Activated T-helper 1 cell treated with anti-CD3 and anti-CD28 coated beads, Interleukin-12 subunit alpha, Interleukin-12 subunit beta, Interleukin-2, Interleukin-4 antibody, amounts not matched to agents 30 ng/mL and 10 ng/mL and 1 ng/mL, durations not matched to agents 14 hours and 24 hours and 36 hours (primary cell): ENCODE results near the gene NSA2. TPM values are rescaled to one million over a fixed set of nuclear protein-coding genes. Genes with fewer than 3 reads are reported as not detected.
"Not testable (repeated sequence)": the region's sequence is repeated elsewhere in the genome, so short reads cannot be mapped to it uniquely, and the experiment has no call there.

Experiments used
- DNase-seq: peaks from one replicate; pipeline ENCODE4 v3.0.0; 2021; ENCODE audit warnings: low spot score
- H3K27ac Mint-ChIP-seq: one replicate; pipeline ENCODE4 v1.8.0; 2021; ENCODE audit warnings: mild to moderate bottlenecking, mixed read lengths
- H3K27me3 Mint-ChIP-seq: one replicate; pipeline ENCODE4 v1.8.0; 2022; ENCODE audit warnings: mild to moderate bottlenecking, moderate library complexity, mixed read lengths; ENCODE audit not compliant: insufficient read depth
- H3K36me3 Mint-ChIP-seq: one replicate; pipeline ENCODE4 v1.8.0; 2021; ENCODE audit warnings: low read depth, mixed read lengths
- H3K4me1 Mint-ChIP-seq: one replicate; pipeline ENCODE4 v1.8.0; 2021; ENCODE audit warnings: low read depth, mixed read lengths
- H3K4me3 Mint-ChIP-seq: one replicate; pipeline ENCODE4 v1.8.0; 2021; ENCODE audit warnings: mild to moderate bottlenecking, moderate library complexity, mixed read lengths
- H3K9me3 Mint-ChIP-seq: one replicate; pipeline ENCODE4 v1.8.0; 2021; ENCODE audit warnings: mixed read lengths
- intact Hi-C: fragments of 100-400 bp; cut with micrococcal nuclease; formaldehyde crosslinking; loops from one replicate; pipeline ENCODE4 v1.15.1; 2024
- total RNA-seq: library from RNA; stranded (reverse); gene quantifications from 2 replicates; pipeline ENCODE4 v1.2.3, GENCODE V29; 2022

Gene NSA2
- total RNA-seq: 89.0 and 94.9 TPM in 2 replicates

- H3K27me3 Mint-ChIP-seq: no peaks in the 10 kb centered on the region
- DNase-seq: peak; percentile 91
- H3K4me3 Mint-ChIP-seq: peak within 1 kb of the TSS; percentile 98
- intact Hi-C loops: loop anchor here (1.0 to 10.0 kb wide), 16 partner anchors 82 to 1490 kb away; partner anchors contain the start of genes ANKRA2, BTF3, CERT1 and ENC1
- peak within 1 kb of the TSS; percentile 98 for H3K27ac Mint-ChIP-seq
- peaks cover 28% of the 10 kb centered on the region for H3K36me3 Mint-ChIP-seq
- peaks cover 17% of the 10 kb centered on the region for H3K4me1 Mint-ChIP-seq
- H3K9me3 Mint-ChIP-seq: no peaks in the 10 kb centered on the region
Observed at GRCh38 chr5:74766849-74767578, at the start of gene NSA2, which contains the start of gene GFM2. Gene NSA2 (plus strand): TSS chr5:74767249. CDS start chr5:74767361, 112 bp downstream. Gene GFM2 (minus strand): TSS chr5:74767117. CDS start chr5:74763742, 3,375 bp downstream.

- Mint-ChIP-seq H3K9me3 (no peaks in the 10 kb centered on the region), H3K36me3 (peaks cover 40% of the 10 kb centered on the region), H3K27me3 (no peaks in the 10 kb centered on the region), H3K4me1 (no peaks in the 10 kb centered on the region), H3K4me3 (no peak overlapping the region), H3K27ac (no peak overlapping the region)
- no peak for DNase-seq
- intact Hi-C loops: no loop called here
Observed at GRCh38 chr5:74717596-74717995, 49.5 kb upstream of the NSA2 start.

GRCh38 chr5:74722271-74722670 is 44.8 kb upstream of the NSA2 start:
- Mint-ChIP-seq H3K27me3 (no peaks in the 10 kb centered on the region), H3K4me1 (no peaks in the 10 kb centered on the region), H3K9me3 (no peaks in the 10 kb centered on the region), H3K36me3 (peaks cover 43% of the 10 kb centered on the region), H3K4me3 (no peak overlapping the region), H3K27ac (no peak overlapping the region)
- intact Hi-C loops: no loop called here
- DNase-seq: no peak

- Mint-ChIP-seq H3K4me3 (no peak overlapping the region), H3K27me3 (no peaks in the 10 kb centered on the region), H3K27ac (no peak overlapping the region), H3K4me1 (no peaks in the 10 kb centered on the region), H3K36me3 (peaks cover 36% of the 10 kb centered on the region), H3K9me3 (no peaks in the 10 kb centered on the region)
- intact Hi-C loops: no loop called here
- DNase-seq: no peak
Observed at GRCh38 chr5:74725331-74725730, 41.7 kb upstream of the NSA2 start.

GRCh38 chr5:74736759-74737158 is 30.3 kb upstream of the NSA2 start:
- Mint-ChIP-seq H3K4me1 (no peaks in the 10 kb centered on the region), H3K9me3 (no peaks in the 10 kb centered on the region), H3K27ac (no peak overlapping the region), H3K4me3 (no peak overlapping the region), H3K36me3 (peaks cover 41% of the 10 kb centered on the region), H3K27me3 (no peaks in the 10 kb centered on the region)
- DNase-seq: no peak
- intact Hi-C loops: no loop called here

- Mint-ChIP-seq H3K27me3 (no peaks in the 10 kb centered on the region), H3K4me3 (no peak overlapping the region), H3K9me3 (no peaks in the 10 kb centered on the region), H3K27ac (no peak overlapping the region), H3K4me1 (no peaks in the 10 kb centered on the region), H3K36me3 (peaks cover 38% of the 10 kb centered on the region)
- intact Hi-C loops: no loop called here
- no peak for DNase-seq
Observed at GRCh38 chr5:74738406-74738805, 28.6 kb upstream of the NSA2 start.

- H3K27ac Mint-ChIP-seq, H3K4me1 Mint-ChIP-seq, DNase-seq, H3K9me3 Mint-ChIP-seq, H3K27me3 Mint-ChIP-seq, intact Hi-C loops, H3K4me3 Mint-ChIP-seq: not testable (repeated sequence)
- H3K36me3 Mint-ChIP-seq: peaks cover 30% of the 10 kb centered on the region
Observed at GRCh38 chr5:74748742-74749141, 18.3 kb upstream of the NSA2 start.

GRCh38 chr5:74761241-74761640 is 5.8 kb upstream of the NSA2 start:
- Mint-ChIP-seq H3K9me3 (peaks cover 5% of the 10 kb centered on the region), H3K36me3 (peaks cover 29% of the 10 kb centered on the region)
- intact Hi-C loops: loop anchor here (10.0 kb wide), 1 partner anchor 954 kb away; the partner anchor contains the start of gene POC5

GRCh38 chr5:74762599-74762998 is 4.5 kb upstream of the NSA2 start:
- Mint-ChIP-seq H3K27me3 (no peaks in the 10 kb centered on the region), H3K4me1 (peaks cover 20% of the 10 kb centered on the region), H3K9me3 (no peaks in the 10 kb centered on the region), H3K27ac (peak overlapping the region; percentile 45), H3K36me3 (peaks cover 22% of the 10 kb centered on the region), H3K4me3 (no peak overlapping the region)
- no peak for DNase-seq
- intact Hi-C loops: loop anchor here (10.0 kb wide), 1 partner anchor 952 kb away; the partner anchor contains the start of gene POC5

More at GRCh38 chr5:74761241-74761640, 5.8 kb upstream of the NSA2 start:
- Mint-ChIP-seq H3K27ac (no peak overlapping the region), H3K27me3 (no peaks in the 10 kb centered on the region), H3K4me3 (no peak overlapping the region), H3K4me1 (peaks cover 20% of the 10 kb centered on the region)
- DNase-seq: no peak

GRCh38 chr5:74763504-74763903 is 3.5 kb upstream of the NSA2 start:
- Mint-ChIP-seq H3K27me3 (no peaks in the 10 kb centered on the region), H3K36me3 (peaks cover 22% of the 10 kb centered on the region), H3K27ac (no peak overlapping the region), H3K9me3 (no peaks in the 10 kb centered on the region), H3K4me3 (no peak overlapping the region), H3K4me1 (peaks cover 25% of the 10 kb centered on the region)
- intact Hi-C loops: loop anchor here (10.0 kb wide), 1 partner anchor 951 kb away; the partner anchor contains the start of gene POC5
- no peak for DNase-seq

- intact Hi-C loops: loop anchor here (5.0 to 10.0 kb wide), 5 partner anchors 87 to 1492 kb away; partner anchors contain the start of genes ENC1 and POC5
- Mint-ChIP-seq H3K27me3 (no peaks in the 10 kb centered on the region), H3K27ac (peak overlapping the region; percentile 75), H3K36me3 (peaks cover 26% of the 10 kb centered on the region), H3K4me3 (peak overlapping the region; percentile 98), H3K4me1 (peaks cover 30% of the 10 kb centered on the region), H3K9me3 (no peaks in the 10 kb centered on the region)
- no peak for DNase-seq
Observed at GRCh38 chr5:74765201-74765600, 1.8 kb upstream of the NSA2 start.

GRCh38 chr5:74765929-74766328 is 1.1 kb upstream of the NSA2 start:
- Mint-ChIP-seq H3K4me3 (peak overlapping the region; percentile 98), H3K9me3 (no peaks in the 10 kb centered on the region), H3K27ac (no peak overlapping the region), H3K36me3 (peaks cover 27% of the 10 kb centered on the region), H3K27me3 (no peaks in the 10 kb centered on the region), H3K4me1 (peaks cover 25% of the 10 kb centered on the region)
- intact Hi-C loops: loop anchor here (1.0 to 10.0 kb wide), 10 partner anchors 81 to 1491 kb away; partner anchors contain the start of genes BTF3, ENC1, GCNT4 and HEXB
- DNase-seq: no peak

GRCh38 chr5:74766418-74766848 is 616 bp upstream of the NSA2 start:
- H3K27ac Mint-ChIP-seq: peak overlapping the region; percentile 98
- H3K9me3 Mint-ChIP-seq: no peaks in the 10 kb centered on the region
- DNase-seq: peak; percentile 4
- intact Hi-C loops: loop anchor here (1.0 to 10.0 kb wide), 10 partner anchors 81 to 1491 kb away; partner anchors contain the start of genes BTF3, ENC1, GCNT4 and HEXB
- H3K36me3 Mint-ChIP-seq: peaks cover 27% of the 10 kb centered on the region
- H3K4me1 Mint-ChIP-seq: peaks cover 23% of the 10 kb centered on the region
- H3K27me3 Mint-ChIP-seq: no peaks in the 10 kb centered on the region
- peak overlapping the region; percentile 98 for H3K4me3 Mint-ChIP-seq
